HL-60 (cell line): ENCODE data around the gene DCN.

Experiments
- DNase-seq, 2 experiments: peaks; one replicate each; pipeline ENCODE4 v3.0.0-alpha.2; 2010 to 2020; ENCODE audit warnings: low read depth in 1 of 2, low spot score in 1 of 2
- H3K27ac ChIP-seq: fragments of 250-450 bp; sonication (Bioruptor Pico); replicated peaks from 2 replicates; pipeline ENCODE4 v1.5.1; 2020; ENCODE audit warnings: mild to moderate bottlenecking, moderate library complexity
- H3K27me3 ChIP-seq: fragments of 250-450 bp; sonication (Bioruptor Pico); 2 replicates; pipeline ENCODE4 v1.5.1; 2021; ENCODE audit warnings: mild to moderate bottlenecking, moderate library complexity; ENCODE audit not compliant: insufficient read depth, poor library complexity, severe bottlenecking
- H3K4me3 ChIP-seq: replicated peaks from 2 replicates; pipeline ENCODE4 v1.5.1; 2011; ENCODE audit warnings: mild to moderate bottlenecking, control low read depth, low read length; ENCODE audit not compliant: insufficient read depth
- GABPA ChIP-seq: IDR thresholded peaks from 2 replicates; pipeline ENCODE4 v1.6.1; 2012; ENCODE audit warnings: low read depth
- POLR2AphosphoS5 ChIP-seq: IDR thresholded peaks from 2 replicates; pipeline ENCODE4 v1.6.1; 2012; ENCODE audit warnings: low read depth
- SPI1 ChIP-seq: IDR thresholded peaks from 2 replicates; pipeline ENCODE4 v1.6.1; 2012; ENCODE audit warnings: low read depth, mild to moderate bottlenecking, borderline replicate concordance
- TF ChIP-seq, protein P1 (sequence below): IDR thresholded peaks from one replicate; pipeline ENCODE4 v1.5.1; 2011; ENCODE audit warnings: low read length, control low read depth, inconsistent platforms; ENCODE audit not compliant: insufficient read depth
- TF ChIP-seq, protein P2 (sequence below): IDR thresholded peaks from 2 replicates; pipeline ENCODE4 v1.6.1; 2012; ENCODE audit warnings: low read depth; ENCODE audit not compliant: insufficient replicate concordance

DCN gene

DNA sequence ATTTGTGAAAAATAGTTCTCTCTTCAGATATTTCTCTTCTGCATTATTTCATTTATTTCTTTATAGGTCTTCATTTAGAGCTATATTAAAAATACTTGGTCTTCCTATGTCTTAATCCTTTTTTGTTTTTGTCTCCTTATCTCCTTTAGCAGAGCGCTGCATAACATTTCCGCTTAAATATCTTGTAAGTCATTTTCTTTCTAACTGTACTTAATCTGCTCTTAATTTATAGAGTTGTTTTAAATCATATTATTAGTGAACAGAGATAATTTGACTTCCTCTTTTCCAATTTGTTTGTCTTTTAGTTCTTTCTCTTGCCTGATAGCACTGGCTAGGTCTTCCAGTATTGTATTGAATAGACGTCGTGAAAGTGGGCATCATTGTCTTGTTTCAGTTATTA, 89.3 kb downstream of the DCN start:
- Histone ChIP-seq H3K27ac (no peak overlapping the region), H3K4me3 (no peak overlapping the region), H3K27me3 (no peaks in the 10 kb centered on the region)
- TF ChIP-seq, protein P1, sequence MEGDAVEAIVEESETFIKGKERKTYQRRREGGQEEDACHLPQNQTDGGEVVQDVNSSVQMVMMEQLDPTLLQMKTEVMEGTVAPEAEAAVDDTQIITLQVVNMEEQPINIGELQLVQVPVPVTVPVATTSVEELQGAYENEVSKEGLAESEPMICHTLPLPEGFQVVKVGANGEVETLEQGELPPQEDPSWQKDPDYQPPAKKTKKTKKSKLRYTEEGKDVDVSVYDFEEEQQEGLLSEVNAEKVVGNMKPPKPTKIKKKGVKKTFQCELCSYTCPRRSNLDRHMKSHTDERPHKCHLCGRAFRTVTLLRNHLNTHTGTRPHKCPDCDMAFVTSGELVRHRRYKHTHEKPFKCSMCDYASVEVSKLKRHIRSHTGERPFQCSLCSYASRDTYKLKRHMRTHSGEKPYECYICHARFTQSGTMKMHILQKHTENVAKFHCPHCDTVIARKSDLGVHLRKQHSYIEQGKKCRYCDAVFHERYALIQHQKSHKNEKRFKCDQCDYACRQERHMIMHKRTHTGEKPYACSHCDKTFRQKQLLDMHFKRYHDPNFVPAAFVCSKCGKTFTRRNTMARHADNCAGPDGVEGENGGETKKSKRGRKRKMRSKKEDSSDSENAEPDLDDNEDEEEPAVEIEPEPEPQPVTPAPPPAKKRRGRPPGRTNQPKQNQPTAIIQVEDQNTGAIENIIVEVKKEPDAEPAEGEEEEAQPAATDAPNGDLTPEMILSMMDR = no peak
- peak; percentile 36; the same call in 1 of the 2 replicates for TF ChIP-seq SPI1
- no peak for DNase-seq

DNA sequence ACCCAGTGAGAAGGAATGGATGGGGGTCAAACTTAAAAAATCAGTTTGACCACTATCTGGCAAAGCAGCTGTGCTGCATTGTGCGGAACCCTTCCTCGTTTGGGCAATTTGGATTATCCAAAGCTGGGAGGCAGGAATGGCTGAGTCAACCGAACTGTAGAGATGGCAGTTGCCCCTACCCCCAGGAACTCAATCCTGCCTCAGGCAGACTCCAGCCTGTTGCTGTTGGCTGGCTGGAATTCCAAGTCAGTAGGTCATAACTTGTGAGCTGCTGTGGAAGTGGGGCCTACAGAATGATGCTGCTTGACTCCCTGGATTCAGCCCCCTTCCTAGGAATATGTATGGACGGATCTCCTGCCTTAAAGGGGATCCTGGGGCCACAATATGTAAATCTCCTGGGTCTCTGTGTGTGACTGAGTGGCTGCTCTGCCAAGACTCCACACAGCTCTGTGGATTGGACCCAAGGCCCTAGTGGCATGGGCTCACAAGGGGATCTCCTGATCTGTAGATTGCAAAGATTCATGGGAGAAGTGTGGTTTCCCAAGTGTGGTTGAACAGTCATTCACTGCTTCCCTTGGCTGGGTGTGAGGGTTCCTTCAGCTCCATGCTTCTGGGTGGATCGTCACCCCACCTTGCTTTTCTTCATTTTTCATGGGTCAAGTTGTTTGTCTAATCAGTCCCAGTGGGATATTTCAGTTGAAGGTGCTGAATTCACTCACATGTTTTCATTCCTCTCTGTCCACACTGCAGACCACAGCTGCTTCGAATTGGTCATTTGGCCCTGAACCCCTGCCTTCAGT, 90.5 kb downstream of the DCN start:
- no peak for DNase-seq
- H3K27me3 ChIP-seq = no peaks in the 10 kb centered on the region
- TF ChIP-seq GABPA (no peak), SPI1 (no peak), POLR2AphosphoS5 (no peak)
- TF ChIP-seq, protein P1 = no peak
- TF ChIP-seq, protein P2, sequence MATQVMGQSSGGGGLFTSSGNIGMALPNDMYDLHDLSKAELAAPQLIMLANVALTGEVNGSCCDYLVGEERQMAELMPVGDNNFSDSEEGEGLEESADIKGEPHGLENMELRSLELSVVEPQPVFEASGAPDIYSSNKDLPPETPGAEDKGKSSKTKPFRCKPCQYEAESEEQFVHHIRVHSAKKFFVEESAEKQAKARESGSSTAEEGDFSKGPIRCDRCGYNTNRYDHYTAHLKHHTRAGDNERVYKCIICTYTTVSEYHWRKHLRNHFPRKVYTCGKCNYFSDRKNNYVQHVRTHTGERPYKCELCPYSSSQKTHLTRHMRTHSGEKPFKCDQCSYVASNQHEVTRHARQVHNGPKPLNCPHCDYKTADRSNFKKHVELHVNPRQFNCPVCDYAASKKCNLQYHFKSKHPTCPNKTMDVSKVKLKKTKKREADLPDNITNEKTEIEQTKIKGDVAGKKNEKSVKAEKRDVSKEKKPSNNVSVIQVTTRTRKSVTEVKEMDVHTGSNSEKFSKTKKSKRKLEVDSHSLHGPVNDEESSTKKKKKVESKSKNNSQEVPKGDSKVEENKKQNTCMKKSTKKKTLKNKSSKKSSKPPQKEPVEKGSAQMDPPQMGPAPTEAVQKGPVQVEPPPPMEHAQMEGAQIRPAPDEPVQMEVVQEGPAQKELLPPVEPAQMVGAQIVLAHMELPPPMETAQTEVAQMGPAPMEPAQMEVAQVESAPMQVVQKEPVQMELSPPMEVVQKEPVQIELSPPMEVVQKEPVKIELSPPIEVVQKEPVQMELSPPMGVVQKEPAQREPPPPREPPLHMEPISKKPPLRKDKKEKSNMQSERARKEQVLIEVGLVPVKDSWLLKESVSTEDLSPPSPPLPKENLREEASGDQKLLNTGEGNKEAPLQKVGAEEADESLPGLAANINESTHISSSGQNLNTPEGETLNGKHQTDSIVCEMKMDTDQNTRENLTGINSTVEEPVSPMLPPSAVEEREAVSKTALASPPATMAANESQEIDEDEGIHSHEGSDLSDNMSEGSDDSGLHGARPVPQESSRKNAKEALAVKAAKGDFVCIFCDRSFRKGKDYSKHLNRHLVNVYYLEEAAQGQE = no peak
- no peak overlapping the region for H3K4me3 ChIP-seq
- H3K27ac ChIP-seq = no peak overlapping the region
